Ovary (tissue), 9 donors: ENCODE results near the gene KL. TPM values are rescaled to one million over a fixed set of nuclear protein-coding genes. Genes with fewer than 3 reads are reported as not detected.
A peak's percentile ranks its signal among the peaks of the same experiment; 100 is the strongest.

Experiments
- DNase-seq, 5 donors: peaks; one replicate each; pipeline ENCODE4 v3.0.0-alpha.2; 2019 to 2020
- H3K27ac ChIP-seq, 2 donors: fragments of 200-600 bp; one replicate each; pipeline versions ENCODE4 v1.5.1 to v1.8.0; 2019 to 2022
- H3K27me3 ChIP-seq: fragments of 200-600 bp; one replicate; pipeline ENCODE4 v1.8.0; 2022
- H3K36me3 ChIP-seq: fragments of 200-600 bp; sonication (generic); one replicate; pipeline ENCODE4 v1.5.1; 2019
- H3K4me1 ChIP-seq: one replicate; pipeline ENCODE4 v1.8.1; 2013; ENCODE audit warnings: mild to moderate bottlenecking, moderate library complexity; ENCODE audit not compliant: insufficient read depth
- H3K4me3 ChIP-seq: fragments of 200-600 bp; sonication (generic); one replicate; pipeline ENCODE4 v1.5.1; 2017
- H3K9me3 ChIP-seq, 2 donors: fragments of 200-600 bp in 1 of 2; sonication (generic) in 1 of 2; one replicate each; pipeline versions ENCODE4 v1.5.1 to v1.8.1; 2013 to 2019; ENCODE audit warnings: mild to moderate bottlenecking in 1 of 2, moderate library complexity in 1 of 2
- EP300 ChIP-seq: sonication (generic); formaldehyde crosslinking; IDR thresholded peaks from one replicate; pipeline ENCODE4 v1.6.1; 2017; ENCODE audit warnings: antibody characterized with exemption
- POLR2A ChIP-seq: fragments of 450-650 bp; IDR thresholded peaks from one replicate; pipeline ENCODE4 v1.6.1; 2017; ENCODE audit warnings: antibody characterized with exemption, mild to moderate bottlenecking, moderate library complexity
- WGBS, 3 donors: extraction: QIAGEN DNeasy Blood & Tissue Kit in 1 of 3; methylation state at CpG; one replicate each; pipeline versions ENCODE4 v1.1.5 to v1.1.7; 2013 to 2017; 5-methylcytosine and 5-hydroxymethylcytosine counted together
- intact Hi-C, 4 donors: fragments of 100-400 bp; cut with DNase I; formaldehyde crosslinking; loops; one replicate each; pipeline versions ENCODE4 v1.11.0 to v1.15.1; 2022 to 2023
- polyA plus RNA-seq, 2 donors: library from polyadenylated mRNA; stranded (reverse); fragments of 200-250 nt in 1 of 2; fragments of 350-450 nt in 1 of 2; fragmentation: Illumina TruSeq in 1 of 2; extraction: RNeasy Lipid Tissue Mini Kit (QIAGEN cat#74804) in 1 of 2; gene quantifications; one replicate each; pipeline ENCODE4 v1.2.3, GENCODE V29; 2013 to 2014
- total RNA-seq, 7 donors: library from RNA; depleted of rRNA in 2 of 7; stranded (reverse); fragments of >200 nt in 2 of 7; fragmentation: NEBNext Ultra II Directional in 3 of 7; extraction: Animal tissue kit (Norgen Biotek cat#: 25700) in 3 of 7; gene quantifications; one replicate each; pipeline versions ENCODE4 v1.1.0 to v1.2.4, GENCODE V29; 2016 to 2023
- TF ChIP-seq, protein P1 (sequence below), 3 donors: fragments of 450-650 bp in 2 of 3; fragments of 200-600 bp in 1 of 3; IDR thresholded peaks; one replicate each; pipeline versions ENCODE4 v1.5.1 to v1.8.0; 2016 to 2022; ENCODE audit warnings: antibody characterized with exemption in 3 of 3, mild to moderate bottlenecking in 1 of 3
- donor health status: DM: no; HTN: no; CAD: no; lungs with moderate emphysema.
- donor health status: DM: no; HTN: no; CAD: no.
- donor health status: Bipolar disorder and iron deficiency.
- donor health status: DM: yes; HTN: yes; CAD: no.
- donor health status: DM: no; HTN: no; CAD: no.
- donor health status: DM: yes; HTN: yes; CAD: no.

The KL gene
- total and polyA plus RNA-seq, 9 donors: 0.24 to 1.3 (median 0.55) TPM

DNA sequence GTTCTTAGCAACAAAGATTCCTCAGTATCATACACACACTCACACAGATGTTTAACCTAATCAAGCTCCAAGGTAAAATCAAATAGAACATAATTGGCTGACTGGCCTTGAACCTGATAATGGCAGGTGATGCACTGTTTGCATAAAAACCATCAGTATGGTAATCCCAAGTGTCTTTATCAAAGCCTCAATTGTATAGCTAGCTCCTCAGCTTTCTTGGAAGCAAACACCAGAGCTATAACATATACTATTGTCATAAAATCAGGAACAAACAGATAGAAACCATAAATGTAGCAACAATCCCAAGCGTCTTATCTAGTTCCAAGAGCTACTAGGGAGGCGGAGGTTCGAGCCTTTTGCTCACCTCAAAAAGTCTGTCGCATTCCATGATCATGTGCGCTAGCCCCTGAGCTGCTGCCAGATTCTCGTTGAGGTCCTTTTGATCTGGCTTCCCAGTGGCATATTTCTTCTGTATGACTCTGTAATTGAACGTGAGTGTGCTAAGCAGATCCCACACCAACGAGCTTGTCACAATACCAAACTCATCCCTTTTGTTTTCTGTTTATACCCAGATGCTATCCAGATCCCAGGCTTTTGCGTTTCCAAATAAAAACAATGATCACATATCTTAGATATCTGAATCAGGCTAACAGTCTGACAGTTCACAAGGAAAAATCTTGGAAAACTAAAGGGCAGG is 95.3 kb downstream of the KL start:
- DNase-seq: no peak
- Histone ChIP-seq H3K36me3 (no peaks in the 10 kb centered on the region), H3K4me3 (no peak overlapping the region), H3K9me3 (no peaks in the 10 kb centered on the region), H3K27me3 (no peaks in the 10 kb centered on the region), H3K27ac (no peak overlapping the region), H3K4me1 (peaks cover 16% of the 10 kb centered on the region)
- 26 to 33% (median 29%) methylated on average over 9 of the region's 9 CpGs for WGBS, 3 donors
- intact Hi-C loops: no loop called here
- TF ChIP-seq EP300: no peak
- TF ChIP-seq POLR2A: no peak
- TF ChIP-seq, protein P1, sequence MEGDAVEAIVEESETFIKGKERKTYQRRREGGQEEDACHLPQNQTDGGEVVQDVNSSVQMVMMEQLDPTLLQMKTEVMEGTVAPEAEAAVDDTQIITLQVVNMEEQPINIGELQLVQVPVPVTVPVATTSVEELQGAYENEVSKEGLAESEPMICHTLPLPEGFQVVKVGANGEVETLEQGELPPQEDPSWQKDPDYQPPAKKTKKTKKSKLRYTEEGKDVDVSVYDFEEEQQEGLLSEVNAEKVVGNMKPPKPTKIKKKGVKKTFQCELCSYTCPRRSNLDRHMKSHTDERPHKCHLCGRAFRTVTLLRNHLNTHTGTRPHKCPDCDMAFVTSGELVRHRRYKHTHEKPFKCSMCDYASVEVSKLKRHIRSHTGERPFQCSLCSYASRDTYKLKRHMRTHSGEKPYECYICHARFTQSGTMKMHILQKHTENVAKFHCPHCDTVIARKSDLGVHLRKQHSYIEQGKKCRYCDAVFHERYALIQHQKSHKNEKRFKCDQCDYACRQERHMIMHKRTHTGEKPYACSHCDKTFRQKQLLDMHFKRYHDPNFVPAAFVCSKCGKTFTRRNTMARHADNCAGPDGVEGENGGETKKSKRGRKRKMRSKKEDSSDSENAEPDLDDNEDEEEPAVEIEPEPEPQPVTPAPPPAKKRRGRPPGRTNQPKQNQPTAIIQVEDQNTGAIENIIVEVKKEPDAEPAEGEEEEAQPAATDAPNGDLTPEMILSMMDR (IDR thresholded peaks at IDR 0.05): no peak

DNA sequence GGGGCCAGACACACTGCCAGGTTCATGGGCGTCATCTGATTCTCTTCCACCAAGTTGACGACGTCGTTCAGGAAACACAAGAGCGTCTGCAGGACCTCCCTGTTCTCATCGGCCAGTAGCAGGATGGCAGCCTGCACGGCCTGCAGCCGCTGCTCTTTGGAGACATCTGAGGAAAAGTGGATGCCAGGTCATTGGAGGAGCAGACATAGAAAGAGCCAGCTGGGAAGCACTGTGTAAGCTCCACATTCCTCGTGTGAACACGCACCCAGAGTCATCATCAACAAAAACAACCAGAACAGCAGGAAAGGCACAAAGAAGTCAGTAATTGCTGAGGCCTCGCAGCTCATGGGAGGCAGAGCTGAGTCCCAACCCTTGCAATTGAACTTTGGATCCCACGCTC is 96.5 kb downstream of the KL start:
- no peaks in the 10 kb centered on the region for H3K9me3 ChIP-seq
- WGBS, 3 donors: 34 to 43% (median 35%) methylated on average over 12 of the region's 12 CpGs
- H3K36me3 ChIP-seq: no peaks in the 10 kb centered on the region
- peaks cover 16% of the 10 kb centered on the region for H3K4me1 ChIP-seq
- intact Hi-C loops: no loop called here
- DNase-seq: peak in 2 of 5 donors; percentile 43 to 60
- no peak for TF ChIP-seq EP300
- TF ChIP-seq, protein P1 (IDR thresholded peaks at IDR 0.05): no peak
- TF ChIP-seq POLR2A: no peak
- no peak overlapping the region for H3K4me3 ChIP-seq
- H3K27ac ChIP-seq: no peak overlapping the region
- H3K27me3 ChIP-seq: no peaks in the 10 kb centered on the region

DNA sequence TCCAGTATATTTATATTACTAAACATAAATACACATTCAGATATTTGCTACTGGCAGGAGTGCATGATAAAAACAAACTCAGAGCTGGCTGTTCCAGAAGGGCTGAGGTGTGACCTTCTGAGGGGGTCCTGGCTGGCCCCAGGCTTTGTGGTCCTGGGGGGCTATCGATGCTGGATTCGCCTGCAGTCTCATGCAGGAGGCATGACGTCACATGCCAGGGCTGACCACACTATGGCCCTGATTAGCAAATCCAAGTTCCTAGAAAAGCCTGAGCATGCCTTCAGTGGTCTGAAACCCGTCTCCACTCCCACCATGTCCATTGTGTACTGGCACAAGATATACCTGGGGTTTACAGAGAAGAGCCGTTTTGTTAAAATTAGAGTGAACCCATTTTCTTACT is 97.9 kb downstream of the KL start:
- H3K36me3 ChIP-seq: no peaks in the 10 kb centered on the region
- no peak overlapping the region for H3K27ac ChIP-seq
- H3K4me1 ChIP-seq: peaks cover 16% of the 10 kb centered on the region
- intact Hi-C loops: no loop called here
- no peaks in the 10 kb centered on the region for H3K9me3 ChIP-seq
- TF ChIP-seq, protein P1 (IDR thresholded peaks at IDR 0.05): no peak
- TF ChIP-seq EP300: no peak
- TF ChIP-seq POLR2A: no peak
- WGBS, 3 donors: 63 to 71% (median 65%) methylated on average over 5 of the region's 5 CpGs
- DNase-seq: no peak
- no peak overlapping the region for H3K4me3 ChIP-seq
- H3K27me3 ChIP-seq: no peaks in the 10 kb centered on the region

DNA sequence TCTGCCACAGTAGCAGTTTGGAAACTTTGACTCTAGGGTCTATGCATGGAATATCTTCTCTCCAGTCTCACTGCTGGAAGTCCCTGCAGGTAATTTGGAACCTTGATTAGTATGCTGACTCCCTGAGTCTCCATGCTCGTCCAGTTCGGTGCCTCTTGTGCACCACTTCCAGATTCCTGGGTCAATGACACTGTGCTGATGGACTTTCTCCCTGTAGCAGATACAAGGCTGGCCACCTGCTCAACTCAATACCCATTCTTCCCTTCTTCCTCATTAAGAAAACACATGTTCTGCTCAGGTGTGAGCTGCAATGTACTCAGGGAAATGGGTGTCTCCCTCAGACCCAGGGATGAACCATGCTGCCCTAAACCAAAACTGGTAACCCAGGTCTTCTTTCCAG is 99.1 kb downstream of the KL start:
- Histone ChIP-seq H3K27ac (no peak overlapping the region), H3K27me3 (no peaks in the 10 kb centered on the region), H3K4me3 (no peak overlapping the region), H3K36me3 (no peaks in the 10 kb centered on the region), H3K4me1 (peaks cover 16% of the 10 kb centered on the region), H3K9me3 (no peaks in the 10 kb centered on the region)
- DNase-seq: no peak
- WGBS, 3 donors: 88 to 92% (median 91%) methylated on average over 2 of the region's 2 CpGs
- intact Hi-C loops: no loop called here
- TF ChIP-seq POLR2A: no peak
- TF ChIP-seq, protein P1 (IDR thresholded peaks at IDR 0.05): no peak
